Stimulated activated CD4-positive, alpha-beta T cell treated with anti-CD3 and anti-CD28 coated beads, Interleukin-15, amount 100 ng/mL, for 1 hour (primary cell): ENCODE data around the gene AXIN2.
A peak's percentile ranks its signal among the peaks of the same experiment; 100 is the strongest.

Source experiments
- DNase-seq, 2 donors: peaks; one replicate each; pipeline ENCODE4 v3.0.0-alpha.2; 2020; ENCODE audit warnings: low read depth in 1 of 2, low spot score in 1 of 2

The AXIN2 gene

GRCh38 chr17:65556014-65556909 lies 5.2 kb downstream of the AXIN2 start:
- peak; percentile 84 to 90 for DNase-seq

- DNase-seq, result no peak
Measured at GRCh38 chr17:65554553-65555223, 6.8 kb downstream of the AXIN2 start.

DNA sequence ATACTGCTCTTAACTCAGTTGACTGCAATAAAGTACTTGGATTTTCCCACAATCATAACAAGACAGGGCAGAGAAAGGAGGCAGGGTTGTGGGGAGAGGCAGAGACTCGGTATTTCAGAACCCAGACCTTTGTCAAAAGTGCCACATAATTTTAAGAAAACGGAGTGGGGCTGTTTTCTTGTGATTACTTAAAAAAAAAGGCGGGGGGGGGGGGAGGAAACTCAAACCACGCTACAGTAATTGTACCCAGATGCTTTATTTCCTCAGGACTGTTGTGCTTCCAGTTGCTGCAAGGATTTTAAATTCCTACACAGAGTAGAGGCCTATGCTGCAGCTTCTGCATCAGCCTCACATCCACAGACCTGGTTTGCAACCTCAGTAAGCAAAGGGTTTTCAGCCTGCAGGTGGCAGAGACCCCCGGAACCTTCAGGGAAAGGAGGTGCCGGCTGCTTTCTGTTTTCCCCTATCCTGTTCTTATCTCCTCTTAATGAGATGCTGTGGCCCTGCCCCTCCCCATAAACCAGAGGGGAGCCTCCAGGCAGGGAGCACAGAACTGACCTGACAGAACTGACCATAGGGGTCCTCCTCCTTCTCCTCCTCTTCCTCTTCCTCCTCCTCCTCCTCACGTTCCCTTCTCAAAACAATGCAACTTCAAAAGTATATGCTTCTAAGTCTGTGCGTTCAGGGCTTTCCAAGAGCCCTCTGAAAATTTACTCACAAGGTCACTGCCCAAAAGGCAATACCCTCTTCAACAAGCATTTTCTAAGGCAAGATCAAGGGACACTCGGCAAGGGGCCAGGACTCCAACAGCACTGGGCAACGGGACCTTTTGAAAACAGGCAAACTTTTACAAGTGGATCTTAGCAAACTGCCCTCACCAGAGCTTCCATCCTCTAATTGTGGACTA lies 7.5 kb downstream of the AXIN2 start:
- DNase-seq, result no peak

- DNase-seq, result no peak
Measured at GRCh38 chr17:65553009-65553645, 8.3 kb downstream of the AXIN2 start.

DNA sequence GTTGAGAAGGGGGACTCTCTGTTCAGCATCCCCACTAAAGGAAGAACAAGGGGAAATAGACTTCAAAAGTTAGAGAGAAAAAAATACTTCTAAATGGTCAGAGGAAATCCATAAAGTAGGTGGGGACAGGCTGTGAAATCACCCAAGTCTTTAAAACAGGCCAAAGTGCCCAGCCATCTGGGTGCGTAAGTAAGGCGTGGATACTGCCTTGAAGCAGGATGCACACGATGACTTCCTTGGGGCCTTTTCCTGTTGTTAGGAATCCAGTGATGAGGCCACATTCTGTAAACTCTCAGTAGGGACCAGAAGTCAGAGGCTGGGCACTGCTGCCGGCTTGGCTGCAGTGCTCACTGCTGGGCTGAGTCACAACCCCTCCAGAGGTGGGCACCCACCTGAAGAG lies 9.2 kb downstream of the AXIN2 start:
- DNase-seq, result no peak

DNA sequence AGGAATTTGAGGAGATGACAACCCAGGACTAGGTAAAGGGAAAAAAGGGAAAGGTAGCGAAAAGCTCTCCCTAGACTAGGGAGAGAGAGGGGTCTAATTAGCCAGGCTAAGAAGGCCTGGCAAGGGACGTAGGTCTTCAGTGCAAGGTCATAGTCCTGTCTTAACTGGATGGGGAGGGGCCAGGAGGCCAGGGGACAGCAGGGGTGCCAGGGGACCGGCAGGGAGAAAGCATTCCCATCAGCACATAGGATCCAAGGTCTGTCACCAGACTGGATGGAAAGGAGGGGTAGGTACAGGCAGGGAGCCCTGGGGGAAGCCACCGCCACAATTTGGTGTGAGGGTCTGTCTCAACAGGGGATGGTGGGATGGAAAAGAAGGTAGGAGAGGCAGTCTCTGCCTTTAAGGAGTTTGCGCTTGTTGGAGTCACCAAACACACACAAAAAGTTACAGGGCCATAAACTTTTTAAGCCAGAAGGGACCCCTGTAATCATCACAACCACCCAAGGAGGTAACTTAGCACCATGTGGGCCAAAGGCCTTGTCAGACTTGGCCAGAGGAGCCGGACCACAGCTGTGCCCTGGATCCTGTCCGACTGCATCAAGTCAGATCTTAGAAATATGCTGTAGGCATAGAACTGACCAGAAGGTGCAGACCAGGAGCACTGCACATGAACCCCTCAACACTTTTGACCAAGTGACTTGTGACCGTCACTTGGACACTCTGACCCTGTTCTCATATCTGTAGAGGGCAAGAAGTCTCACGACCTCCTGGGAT lies 10.0 kb downstream of the AXIN2 start:
- DNase-seq, result no peak

GRCh38 chr17:65550758-65551157 lies 10.7 kb downstream of the AXIN2 start:
- no peak for DNase-seq

GRCh38 chr17:65550075-65550662 lies 11.3 kb downstream of the AXIN2 start:
- DNase-seq, result no peak

- DNase-seq, result no peak
Measured at GRCh38 chr17:65548269-65548969, 13.0 kb downstream of the AXIN2 start.

GRCh38 chr17:65547253-65547670 lies 14.2 kb downstream of the AXIN2 start:
- DNase-seq, result no peak

GRCh38 chr17:65546579-65546978 lies 14.9 kb downstream of the AXIN2 start:
- no peak for DNase-seq

DNA sequence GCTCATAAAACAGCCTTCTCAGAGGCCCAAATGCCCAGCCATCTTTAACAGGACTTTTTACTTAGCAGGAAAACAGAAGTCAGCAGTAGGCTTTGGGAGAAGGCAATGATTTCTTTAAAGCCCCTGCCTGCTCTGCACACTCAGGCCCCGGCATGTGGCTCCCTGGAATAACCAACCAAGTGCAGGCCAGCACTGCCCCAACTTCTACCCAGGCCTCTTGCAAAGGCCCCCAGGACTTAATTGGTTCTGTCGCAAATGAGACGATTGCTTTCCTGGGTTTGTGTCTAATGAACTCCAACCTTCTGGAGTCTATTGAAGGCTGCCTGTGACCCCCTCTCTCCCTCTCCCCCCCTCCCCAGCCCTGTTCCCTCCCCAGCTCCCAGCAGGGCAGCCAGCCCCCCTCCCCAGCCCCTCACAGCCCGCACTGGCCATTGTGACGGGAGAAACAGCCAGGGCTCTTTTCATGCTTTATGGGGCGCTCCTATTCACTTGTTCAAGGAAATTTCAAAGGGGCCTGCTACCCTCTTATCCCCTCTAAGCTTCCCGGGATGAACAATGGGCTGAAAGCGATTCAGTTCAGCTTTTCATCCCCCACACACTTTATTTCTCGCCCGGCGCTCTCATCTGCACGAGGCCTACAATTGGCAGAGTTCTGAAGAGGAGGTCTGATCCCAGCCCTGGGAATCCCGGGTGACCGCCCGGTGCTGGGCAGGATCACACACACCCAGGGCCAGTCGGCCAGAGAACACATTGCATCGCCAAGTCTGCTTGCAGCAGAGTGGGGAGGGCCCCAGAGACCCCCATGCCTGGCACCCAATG lies 15.5 kb downstream of the AXIN2 start:
- DNase-seq, result no peak

DNA sequence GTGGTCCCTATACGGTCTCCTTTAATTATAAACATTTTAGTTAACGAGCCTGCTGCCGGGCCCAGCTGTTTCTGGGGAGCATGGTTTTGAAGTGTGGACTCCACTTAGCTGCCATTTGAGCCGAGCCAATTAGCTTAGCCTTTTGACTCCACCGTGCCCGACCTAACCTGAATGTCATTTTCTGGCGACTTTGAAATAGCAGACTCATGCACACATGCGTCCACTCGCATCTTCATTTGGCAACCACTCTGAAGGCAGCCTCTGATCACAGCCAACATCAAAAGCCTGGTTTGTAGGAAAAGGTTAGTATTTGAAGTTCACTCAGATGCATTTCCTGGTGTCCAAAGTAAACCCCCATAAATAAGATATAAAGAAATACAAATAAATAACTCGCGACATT lies 16.8 kb downstream of the AXIN2 start:
- no peak for DNase-seq

DNA sequence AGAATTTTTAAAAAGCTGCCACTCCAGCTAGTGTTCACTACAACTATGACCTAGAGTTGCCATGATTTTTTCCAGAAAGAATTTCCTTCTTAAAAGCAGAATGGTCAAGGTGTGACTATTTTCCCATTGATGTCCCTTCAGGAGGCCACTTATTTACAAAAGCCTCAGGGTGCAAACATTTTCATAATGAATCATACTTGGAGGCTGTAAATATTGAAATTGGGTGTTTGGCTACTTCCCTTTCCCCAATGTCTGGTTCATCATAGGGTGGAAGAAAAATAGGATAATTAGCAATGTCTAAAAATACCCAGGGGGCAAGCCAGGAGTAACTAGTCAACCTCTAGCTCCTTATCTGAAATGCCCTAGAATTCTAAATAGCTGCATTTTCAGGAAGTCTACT lies 18.8 kb downstream of the AXIN2 start:
- no peak for DNase-seq

- no peak for DNase-seq
Measured at GRCh38 chr17:65542067-65542466, 19.4 kb downstream of the AXIN2 start.

DNA sequence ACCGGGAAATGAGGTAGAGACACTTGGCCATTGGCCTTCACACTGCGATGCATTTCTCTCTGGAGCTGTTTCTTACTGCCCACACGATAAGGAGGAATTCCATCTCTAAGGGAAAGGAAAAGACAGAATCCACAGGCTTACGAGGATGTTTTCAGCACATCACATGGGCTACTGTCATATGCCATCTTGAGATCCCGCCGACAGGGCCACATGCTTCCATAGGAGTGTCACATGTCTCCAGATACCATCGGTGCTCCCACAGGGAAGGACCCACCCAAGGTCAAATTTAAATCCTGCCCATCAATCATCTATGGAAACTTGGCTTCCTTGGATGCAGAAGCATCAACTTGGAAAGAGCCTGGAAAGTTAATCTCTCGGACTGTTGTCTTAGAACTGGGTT lies 20.0 kb downstream of the AXIN2 start:
- DNase-seq, result no peak

GRCh38 chr17:65539630-65540266 lies 21.7 kb downstream of the AXIN2 start:
- no peak for DNase-seq
